GM21526 (cell line): ENCODE measurements around the gene LUC7L3.

ENCODE experiments used
- ATAC-seq: cut with Tn5 transposase; IDR thresholded peaks from one replicate; pipeline ENCODE4 v1.9.1; 2021; ENCODE audit warnings: moderate library complexity; ENCODE audit not compliant: unreplicated experiment, low FRiP score

The LUC7L3 gene

GRCh38 chr17:50685691-50686493 lies 33.5 kb upstream of the LUC7L3 start:
- no peak for ATAC-seq

- no peak for ATAC-seq
Observed at GRCh38 chr17:50686494-50687199, 32.8 kb upstream of the LUC7L3 start.

- no peak for ATAC-seq
Observed at GRCh38 chr17:50687200-50688066, 32.0 kb upstream of the LUC7L3 start.

GRCh38 chr17:50688245-50688644 lies 31.2 kb upstream of the LUC7L3 start:
- no peak for ATAC-seq

- ATAC-seq: no peak
Observed at GRCh38 chr17:50689251-50689650, 30.2 kb upstream of the LUC7L3 start.

GRCh38 chr17:50689956-50690886 lies 29.2 kb upstream of the LUC7L3 start:
- ATAC-seq: no peak

- no peak for ATAC-seq
Observed at GRCh38 chr17:50690887-50691549, 28.4 kb upstream of the LUC7L3 start.

GRCh38 chr17:50691550-50692447 lies 27.6 kb upstream of the LUC7L3 start:
- ATAC-seq: no peak

- no peak for ATAC-seq
Observed at GRCh38 chr17:50692448-50693035, 26.9 kb upstream of the LUC7L3 start.

- ATAC-seq: no peak
Observed at GRCh38 chr17:50693036-50693682, 26.2 kb upstream of the LUC7L3 start.

GRCh38 chr17:50696365-50696879 lies 23.0 kb upstream of the LUC7L3 start:
- ATAC-seq: no peak

GRCh38 chr17:50697062-50697461 lies 22.3 kb upstream of the LUC7L3 start:
- ATAC-seq: no peak

- no peak for ATAC-seq
Observed at GRCh38 chr17:50697663-50698272, 21.6 kb upstream of the LUC7L3 start.

GRCh38 chr17:50699410-50699809 lies 20.0 kb upstream of the LUC7L3 start:
- no peak for ATAC-seq

- ATAC-seq: no peak
Observed at GRCh38 chr17:50703162-50703561, 16.2 kb upstream of the LUC7L3 start.

- peak; percentile 71 for ATAC-seq
Observed at GRCh38 chr17:50707289-50708049, 11.9 kb upstream of the LUC7L3 start, which contains the start of gene ANKRD40. TSS of gene ANKRD40 (minus strand) at chr17:50707914. CDS start at chr17:50707654, 260 bp downstream.
